Fibroblast of lung (primary cell): ENCODE measurements around the gene MEGF8.

Experiments
- EZH2 ChIP-seq: IDR thresholded peaks from 2 replicates; pipeline ENCODE4 v1.5.1; 2012; ENCODE audit warnings: low read length, control low read depth, mild to moderate bottlenecking; ENCODE audit errors: missing control alignments
- TF ChIP-seq, protein P1 (sequence below), 2 donors: IDR thresholded peaks in 1 of 2; conservative IDR thresholded peaks in 1 of 2; 1 replicate in 1 of 2; 2 replicates in 1 of 2; pipeline ENCODE4 v1.5.1; 2011 to 2012; ENCODE audit warnings: low read length in 2 of 2, control low read depth in 1 of 2, inconsistent platforms in 1 of 2, low read depth in 1 of 2, mild to moderate bottlenecking in 1 of 2

DNA sequence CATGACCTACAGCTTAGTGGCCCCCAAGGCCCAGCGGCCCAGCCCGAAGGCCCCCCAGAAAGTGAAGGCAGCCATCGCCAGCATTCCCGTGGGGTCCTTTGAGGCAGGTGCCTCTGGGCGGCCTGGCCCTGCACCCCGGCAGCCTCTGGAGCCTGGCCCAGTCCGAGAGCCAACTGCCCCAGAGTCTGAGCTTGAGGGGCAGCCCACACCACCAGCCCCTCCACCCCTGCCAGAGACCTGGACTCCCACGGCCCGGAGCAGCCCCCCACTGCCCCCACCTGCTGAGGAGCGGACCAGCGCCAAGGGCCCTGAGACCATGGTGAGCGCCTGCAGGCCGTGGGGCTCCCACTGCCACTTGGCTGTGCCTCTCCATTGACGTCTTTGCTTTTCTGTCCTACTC, 32.5 kb upstream of the MEGF8 start:
- no peak for TF ChIP-seq EZH2
- TF ChIP-seq, protein P1, sequence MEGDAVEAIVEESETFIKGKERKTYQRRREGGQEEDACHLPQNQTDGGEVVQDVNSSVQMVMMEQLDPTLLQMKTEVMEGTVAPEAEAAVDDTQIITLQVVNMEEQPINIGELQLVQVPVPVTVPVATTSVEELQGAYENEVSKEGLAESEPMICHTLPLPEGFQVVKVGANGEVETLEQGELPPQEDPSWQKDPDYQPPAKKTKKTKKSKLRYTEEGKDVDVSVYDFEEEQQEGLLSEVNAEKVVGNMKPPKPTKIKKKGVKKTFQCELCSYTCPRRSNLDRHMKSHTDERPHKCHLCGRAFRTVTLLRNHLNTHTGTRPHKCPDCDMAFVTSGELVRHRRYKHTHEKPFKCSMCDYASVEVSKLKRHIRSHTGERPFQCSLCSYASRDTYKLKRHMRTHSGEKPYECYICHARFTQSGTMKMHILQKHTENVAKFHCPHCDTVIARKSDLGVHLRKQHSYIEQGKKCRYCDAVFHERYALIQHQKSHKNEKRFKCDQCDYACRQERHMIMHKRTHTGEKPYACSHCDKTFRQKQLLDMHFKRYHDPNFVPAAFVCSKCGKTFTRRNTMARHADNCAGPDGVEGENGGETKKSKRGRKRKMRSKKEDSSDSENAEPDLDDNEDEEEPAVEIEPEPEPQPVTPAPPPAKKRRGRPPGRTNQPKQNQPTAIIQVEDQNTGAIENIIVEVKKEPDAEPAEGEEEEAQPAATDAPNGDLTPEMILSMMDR (conservative IDR thresholded peaks at IDR 0.05 in 1 of 2, IDR thresholded peaks at IDR 0.05 in 1 of 2; ENCODE audit: low read depth in 1 of 2, low read length in 2 of 2) = no peak
